ENCODE measurements around the gene GPR22.

Gene GPR22

GRCh38 chr7:107469929-107470328 is at the start of gene GPR22:
Gene GPR22, plus strand, starts transcription at chr7:107470057. Its CDS starts 4,004 bp downstream, at chr7:107474061.
- no peak for TF ChIP-seq CTCF (IDR thresholded peaks at IDR 0.05)
- Histone ChIP-seq H3K27ac (no peak within 1 kb of the TSS), H3K4me3 (ENCODE audit: low read depth in 1 of 2, low read length in 1 of 2) (no peak within 1 kb of the TSS)

GRCh38 chr7:107427462-107427861 is 42.4 kb upstream of the GPR22 start:
- no peak overlapping the region for H3K27ac ChIP-seq
- H3K36me3 ChIP-seq: no peaks in the 10 kb centered on the region
- H3K27me3 ChIP-seq: no peaks in the 10 kb centered on the region
- H3K4me1 ChIP-seq (ENCODE audit: control insufficient read depth in 1 of 2, insufficient read depth in 1 of 2, low read depth in 1 of 2, low read length in 1 of 2): no peaks in the 10 kb centered on the region
- H3K9me3 ChIP-seq: no peaks in the 10 kb centered on the region
- no peak overlapping the region for H3K4me3 ChIP-seq (ENCODE audit: low read depth in 1 of 2, low read length in 1 of 2)
- no peak for TF ChIP-seq CTCF (IDR thresholded peaks at IDR 0.05)

More at GRCh38 chr7:107469929-107470328, at the start of gene GPR22:
- Histone ChIP-seq H3K4me1 (ENCODE audit: control insufficient read depth in 1 of 2, insufficient read depth in 1 of 2, low read depth in 1 of 2, low read length in 1 of 2) (no peaks in the 10 kb centered on the region), H3K36me3 (no peaks in the 10 kb centered on the region), H3K9me3 (no peaks in the 10 kb centered on the region), H3K27me3 (no peaks in the 10 kb centered on the region)

- no peaks in the 10 kb centered on the region for H3K27me3 ChIP-seq
- H3K9me3 ChIP-seq: no peaks in the 10 kb centered on the region
- no peak overlapping the region for H3K4me3 ChIP-seq (ENCODE audit: low read depth in 1 of 2, low read length in 1 of 2)
- no peaks in the 10 kb centered on the region for H3K4me1 ChIP-seq (ENCODE audit: control insufficient read depth in 1 of 2, insufficient read depth in 1 of 2, low read depth in 1 of 2, low read length in 1 of 2)
- H3K27ac ChIP-seq: no peak overlapping the region
- TF ChIP-seq CTCF (IDR thresholded peaks at IDR 0.05): no peak
- no peaks in the 10 kb centered on the region for H3K36me3 ChIP-seq
Observed at GRCh38 chr7:107428642-107429041, 41.2 kb upstream of the GPR22 start.

DNA sequence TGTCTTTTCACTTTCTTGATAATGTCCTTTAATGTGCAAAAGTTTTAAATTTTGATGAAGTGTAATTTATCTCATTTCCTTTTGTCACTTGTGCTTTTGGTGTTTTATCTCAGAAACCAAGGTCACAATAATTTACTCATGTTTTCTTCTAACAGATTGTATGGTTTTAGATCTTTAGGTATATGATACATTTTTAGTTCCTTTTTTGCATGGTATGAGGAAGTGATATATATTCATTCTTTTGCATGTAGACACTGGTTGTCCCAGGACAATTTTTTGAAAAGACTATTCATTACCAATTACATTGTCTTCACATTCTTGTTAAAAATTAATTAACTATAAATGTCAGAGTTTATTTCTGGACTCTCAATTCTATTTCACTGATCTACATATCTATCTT is 39.8 kb upstream of the GPR22 start:
- H3K27me3 ChIP-seq: no peaks in the 10 kb centered on the region
- no peaks in the 10 kb centered on the region for H3K9me3 ChIP-seq
- no peak overlapping the region for H3K4me3 ChIP-seq (ENCODE audit: low read depth in 1 of 2, low read length in 1 of 2)
- no peaks in the 10 kb centered on the region for H3K4me1 ChIP-seq (ENCODE audit: control insufficient read depth in 1 of 2, insufficient read depth in 1 of 2, low read depth in 1 of 2, low read length in 1 of 2)
- no peaks in the 10 kb centered on the region for H3K36me3 ChIP-seq
- TF ChIP-seq CTCF (IDR thresholded peaks at IDR 0.05): no peak
- no peak overlapping the region for H3K27ac ChIP-seq

- no peaks in the 10 kb centered on the region for H3K9me3 ChIP-seq
- no peak overlapping the region for H3K4me3 ChIP-seq (ENCODE audit: low read depth in 1 of 2, low read length in 1 of 2)
- H3K27me3 ChIP-seq: no peaks in the 10 kb centered on the region
- H3K27ac ChIP-seq: no peak overlapping the region
- TF ChIP-seq CTCF (IDR thresholded peaks at IDR 0.05): no peak
- no peaks in the 10 kb centered on the region for H3K36me3 ChIP-seq
- H3K4me1 ChIP-seq (ENCODE audit: control insufficient read depth in 1 of 2, insufficient read depth in 1 of 2, low read depth in 1 of 2, low read length in 1 of 2): no peaks in the 10 kb centered on the region
Observed at GRCh38 chr7:107432261-107432660, 37.6 kb upstream of the GPR22 start.

- no peaks in the 10 kb centered on the region for H3K27me3 ChIP-seq
- TF ChIP-seq CTCF (IDR thresholded peaks at IDR 0.05): no peak
- H3K27ac ChIP-seq: no peak overlapping the region
- no peaks in the 10 kb centered on the region for H3K4me1 ChIP-seq (ENCODE audit: control insufficient read depth in 1 of 2, insufficient read depth in 1 of 2, low read depth in 1 of 2, low read length in 1 of 2)
- no peak overlapping the region for H3K4me3 ChIP-seq (ENCODE audit: low read depth in 1 of 2, low read length in 1 of 2)
- H3K9me3 ChIP-seq: no peaks in the 10 kb centered on the region
- H3K36me3 ChIP-seq: no peaks in the 10 kb centered on the region
Observed at GRCh38 chr7:107435749-107436148, 34.1 kb upstream of the GPR22 start.

All from neutrophil (primary cell).